GM12878 (cell line): ENCODE data around the gene SERPINE3.

Experiments
- CHD4 ChIP-seq: fragments of 200-600 bp; sonication (generic); IDR thresholded peaks from 2 replicates; pipeline ENCODE4 v1.6.1; 2016; ENCODE audit warnings: mild to moderate bottlenecking
- EP300 ChIP-seq, 2 experiments: fragments of 150-350 bp in 1 of 2; IDR thresholded peaks; 2 replicates each; pipeline ENCODE4 v1.6.1; 2011 to 2012; ENCODE audit warnings: low read depth in 2 of 2, low read length in 2 of 2, borderline replicate concordance in 1 of 2, improper control_type of control experiment in 1 of 2, inconsistent platforms in 1 of 2; ENCODE audit not compliant: control insufficient read depth in 1 of 2
- NRF1 ChIP-seq: conservative IDR thresholded peaks from 2 replicates; pipeline ENCODE4 v1.6.1; 2011; ENCODE audit warnings: mild to moderate bottlenecking, low read depth, low read length, improper control_type of control experiment
- TF ChIP-seq, protein P1 (sequence below), 3 experiments: IDR thresholded peaks in 2 of 3; conservative IDR thresholded peaks in 1 of 3; 2 replicates each; pipeline ENCODE4 v1.5.1; 2011; ENCODE audit warnings: low read depth in 3 of 3, low read length in 3 of 3, mild to moderate bottlenecking in 3 of 3, control low read depth in 2 of 3, moderate library complexity in 2 of 3, inconsistent platforms in 1 of 3, mixed read lengths in 1 of 3; ENCODE audit not compliant: control insufficient read depth in 2 of 3, insufficient read depth in 1 of 3; ENCODE audit errors: extremely low read depth in 1 of 3
- TF ChIP-seq, protein P2 (sequence below): fragments of 150-350 bp; IDR thresholded peaks from 2 replicates; pipeline ENCODE4 v1.6.1; 2014; ENCODE audit warnings: mild to moderate bottlenecking, low read depth, low read length

DNA sequence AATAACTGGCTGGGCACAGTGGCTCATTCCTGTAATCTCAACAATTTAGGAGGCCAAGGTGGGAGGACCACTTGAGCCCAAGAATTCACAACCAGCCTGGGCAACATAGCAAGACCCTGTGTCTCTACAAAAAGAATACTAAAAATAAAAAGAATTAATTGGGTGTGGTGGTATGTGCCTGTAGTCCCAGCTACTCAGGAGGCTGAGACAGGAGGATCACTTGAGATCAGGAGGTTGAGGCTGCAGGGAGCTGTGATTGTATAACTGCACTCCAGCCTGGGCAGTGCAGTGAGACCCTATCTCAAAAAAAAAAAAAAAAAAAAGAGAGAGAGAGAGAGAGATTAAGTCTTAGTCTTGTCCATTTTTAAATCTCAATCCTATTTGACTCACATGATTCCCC, 35.6 kb upstream of the SERPINE3 start:
- TF ChIP-seq, protein P1, sequence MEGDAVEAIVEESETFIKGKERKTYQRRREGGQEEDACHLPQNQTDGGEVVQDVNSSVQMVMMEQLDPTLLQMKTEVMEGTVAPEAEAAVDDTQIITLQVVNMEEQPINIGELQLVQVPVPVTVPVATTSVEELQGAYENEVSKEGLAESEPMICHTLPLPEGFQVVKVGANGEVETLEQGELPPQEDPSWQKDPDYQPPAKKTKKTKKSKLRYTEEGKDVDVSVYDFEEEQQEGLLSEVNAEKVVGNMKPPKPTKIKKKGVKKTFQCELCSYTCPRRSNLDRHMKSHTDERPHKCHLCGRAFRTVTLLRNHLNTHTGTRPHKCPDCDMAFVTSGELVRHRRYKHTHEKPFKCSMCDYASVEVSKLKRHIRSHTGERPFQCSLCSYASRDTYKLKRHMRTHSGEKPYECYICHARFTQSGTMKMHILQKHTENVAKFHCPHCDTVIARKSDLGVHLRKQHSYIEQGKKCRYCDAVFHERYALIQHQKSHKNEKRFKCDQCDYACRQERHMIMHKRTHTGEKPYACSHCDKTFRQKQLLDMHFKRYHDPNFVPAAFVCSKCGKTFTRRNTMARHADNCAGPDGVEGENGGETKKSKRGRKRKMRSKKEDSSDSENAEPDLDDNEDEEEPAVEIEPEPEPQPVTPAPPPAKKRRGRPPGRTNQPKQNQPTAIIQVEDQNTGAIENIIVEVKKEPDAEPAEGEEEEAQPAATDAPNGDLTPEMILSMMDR (IDR thresholded peaks at IDR 0.05 in 2 of 3, conservative IDR thresholded peaks at IDR 0.05 in 1 of 3; ENCODE audit: control insufficient read depth in 2 of 3, extremely low read depth in 1 of 3, insufficient read depth in 1 of 3, low read depth in 3 of 3, low read length in 3 of 3): no peak
- TF ChIP-seq CHD4: no peak
- TF ChIP-seq, protein P2, sequence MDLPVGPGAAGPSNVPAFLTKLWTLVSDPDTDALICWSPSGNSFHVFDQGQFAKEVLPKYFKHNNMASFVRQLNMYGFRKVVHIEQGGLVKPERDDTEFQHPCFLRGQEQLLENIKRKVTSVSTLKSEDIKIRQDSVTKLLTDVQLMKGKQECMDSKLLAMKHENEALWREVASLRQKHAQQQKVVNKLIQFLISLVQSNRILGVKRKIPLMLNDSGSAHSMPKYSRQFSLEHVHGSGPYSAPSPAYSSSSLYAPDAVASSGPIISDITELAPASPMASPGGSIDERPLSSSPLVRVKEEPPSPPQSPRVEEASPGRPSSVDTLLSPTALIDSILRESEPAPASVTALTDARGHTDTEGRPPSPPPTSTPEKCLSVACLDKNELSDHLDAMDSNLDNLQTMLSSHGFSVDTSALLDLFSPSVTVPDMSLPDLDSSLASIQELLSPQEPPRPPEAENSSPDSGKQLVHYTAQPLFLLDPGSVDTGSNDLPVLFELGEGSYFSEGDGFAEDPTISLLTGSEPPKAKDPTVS: no peak
- TF ChIP-seq EP300 (IDR thresholded peaks at IDR 0.05; ENCODE audit: borderline replicate concordance in 1 of 2, control insufficient read depth in 1 of 2, low read depth in 2 of 2, low read length in 2 of 2): no peak
- no peak for TF ChIP-seq NRF1
